Measurements from ENCODE around the gene UBR2.
"Not testable (repeated sequence)": the region's sequence is repeated elsewhere in the genome, so short reads cannot be mapped to it uniquely, and the experiment has no call there.

UBR2 gene

DNA sequence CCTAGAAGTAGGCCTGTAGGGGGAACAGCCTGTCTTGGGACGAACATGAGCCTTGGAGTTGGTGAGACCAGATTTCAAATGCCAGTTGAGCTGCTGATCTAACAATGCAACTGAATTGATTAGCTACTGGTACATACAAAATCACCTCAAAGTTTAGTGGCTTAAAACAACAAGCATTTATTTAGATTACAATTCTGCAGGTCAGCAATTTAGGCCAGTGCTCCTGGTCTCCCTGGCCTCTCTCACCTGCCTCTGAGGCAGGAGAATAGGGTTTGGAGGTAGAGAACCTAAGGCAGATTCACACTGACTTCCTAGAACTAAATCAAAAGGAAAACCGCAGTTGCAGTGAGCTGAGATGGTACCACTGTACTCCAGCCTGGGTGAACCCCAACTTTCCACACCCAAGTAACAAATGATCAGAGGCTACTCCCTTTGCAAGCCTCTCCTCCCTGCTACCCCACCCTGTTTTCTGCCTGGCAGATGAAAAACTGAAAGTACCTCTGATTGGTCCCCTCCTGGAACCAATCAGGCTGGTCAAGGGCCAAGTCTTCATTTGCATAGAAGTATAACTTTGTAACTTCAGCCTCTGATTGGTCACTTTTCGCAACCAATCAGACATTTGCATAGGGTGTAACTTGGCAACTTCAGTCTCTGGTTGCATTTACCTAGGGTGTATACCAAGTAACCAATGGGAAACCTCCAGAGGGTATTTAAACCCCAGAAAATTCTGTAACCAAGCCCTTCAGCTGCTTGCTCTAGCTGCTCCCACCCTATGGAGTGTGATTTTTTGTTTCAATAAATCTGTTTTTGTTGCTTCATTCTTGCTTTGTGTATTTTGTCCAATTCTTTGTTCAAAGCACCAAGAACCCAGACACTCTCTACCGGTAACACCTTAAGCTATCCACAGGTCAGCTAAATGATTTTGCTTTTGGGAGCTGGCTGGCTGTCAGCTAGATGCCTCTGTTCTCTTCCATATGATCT, 8.1 kb upstream of the UBR2 start:
- no peak for DNase-seq

DNA sequence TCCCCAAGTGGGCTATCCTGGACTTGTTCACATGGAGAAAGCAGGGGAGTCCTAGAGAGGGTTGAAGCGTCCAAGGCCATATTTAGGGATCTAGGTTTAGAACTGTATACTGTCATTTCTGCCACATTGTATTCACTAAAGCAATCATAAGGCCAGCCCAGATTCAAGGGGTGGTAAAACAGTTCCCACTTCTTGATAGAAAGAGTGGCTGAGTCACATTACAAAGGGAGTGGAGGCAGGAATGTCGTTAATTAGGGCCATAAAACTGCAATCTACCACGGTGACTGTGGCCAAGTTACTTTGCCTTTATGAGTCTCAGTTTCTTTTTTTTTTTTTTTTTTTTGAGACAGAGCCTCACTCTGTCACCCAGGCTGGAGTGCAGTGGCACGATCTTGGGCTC, 7.4 kb upstream of the UBR2 start:
- no peak for DNase-seq

DNA sequence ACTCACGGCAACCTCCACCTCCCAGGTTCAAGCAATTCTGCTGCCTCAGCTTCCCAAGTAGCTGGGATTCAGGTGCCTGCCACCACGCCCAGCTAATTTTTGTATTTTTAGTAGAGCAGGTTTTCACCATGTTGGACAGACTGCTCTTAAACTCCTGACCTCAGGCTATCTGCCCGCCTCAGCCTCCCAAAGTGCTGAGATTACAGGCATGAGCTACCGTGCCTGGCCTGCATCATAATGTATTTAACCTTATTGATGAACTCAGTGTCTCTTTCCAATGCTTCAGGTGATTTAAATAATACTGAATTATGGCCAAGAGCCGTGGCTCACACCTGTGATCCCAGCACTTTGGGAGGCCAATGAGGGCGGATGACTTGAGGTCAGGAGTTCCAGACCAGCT, 4.6 kb upstream of the UBR2 start:
- not testable (repeated sequence) for DNase-seq

DNA sequence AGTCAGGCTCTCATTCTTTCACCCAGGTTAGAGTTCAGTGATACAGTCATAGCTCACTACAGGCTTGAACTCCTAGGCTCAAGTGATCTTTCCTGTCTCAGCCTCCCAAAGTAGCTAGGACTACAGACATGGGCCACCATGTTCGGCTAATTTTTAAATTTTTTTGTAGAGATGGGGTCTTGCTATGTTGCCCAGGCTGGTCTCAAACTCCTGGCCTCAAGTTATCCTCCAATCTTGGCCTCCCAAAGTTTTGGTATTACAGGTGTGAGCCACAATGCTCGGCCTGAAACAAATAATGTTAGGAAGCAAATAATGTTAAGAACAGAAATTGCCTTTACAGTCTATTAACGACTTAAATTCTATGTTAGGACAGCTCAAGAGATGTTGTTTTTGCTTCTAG, 1.8 kb upstream of the UBR2 start:
- no peak for DNase-seq

DNA sequence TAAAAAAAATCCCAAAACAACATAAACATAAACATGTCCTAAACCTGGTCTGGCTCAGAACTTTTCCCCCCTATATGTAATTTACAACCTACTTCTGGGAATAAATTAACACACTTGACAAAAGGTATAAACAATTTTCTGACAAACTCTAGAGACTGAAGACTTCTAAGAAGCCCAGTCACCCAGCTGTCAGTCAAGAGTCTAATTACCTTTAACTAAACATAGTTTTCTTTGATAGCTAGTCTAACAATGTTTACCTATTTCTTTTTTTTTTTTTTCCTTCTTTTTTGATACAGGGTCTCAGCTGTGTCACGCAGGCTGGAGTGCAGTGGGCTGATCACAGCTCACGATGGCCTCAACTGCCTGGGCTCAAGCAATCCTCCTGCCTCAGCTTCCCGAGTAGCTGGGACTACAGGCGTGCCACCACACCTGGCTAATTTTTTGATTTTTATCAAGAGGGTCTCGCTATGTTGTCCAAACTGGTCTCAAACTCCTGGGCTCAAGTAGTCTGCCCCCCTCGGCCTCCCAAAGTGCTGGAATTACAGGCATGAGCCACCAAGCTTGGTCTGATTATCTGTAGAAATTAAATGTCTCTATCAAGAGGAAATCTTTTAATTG, 932 bp upstream of the UBR2 start:
- DNase-seq = no peak

DNA sequence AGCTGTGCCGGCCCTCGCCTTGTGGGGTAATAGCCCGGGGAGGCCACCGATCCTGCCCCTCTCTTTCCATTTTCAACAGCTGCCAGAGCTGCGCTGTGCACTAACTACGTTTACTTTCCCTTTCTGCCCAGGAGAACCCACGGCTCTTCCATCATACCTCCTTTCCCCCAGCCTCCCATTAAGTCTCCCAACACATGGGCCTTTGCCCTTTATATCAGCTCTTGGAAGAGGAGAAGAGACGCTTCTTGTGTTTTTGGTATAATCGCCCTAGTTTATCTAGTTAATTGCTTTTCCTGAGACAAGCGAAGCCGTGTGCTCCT, 637 bp downstream of the UBR2 start:
- DNase-seq = no peak

DNA sequence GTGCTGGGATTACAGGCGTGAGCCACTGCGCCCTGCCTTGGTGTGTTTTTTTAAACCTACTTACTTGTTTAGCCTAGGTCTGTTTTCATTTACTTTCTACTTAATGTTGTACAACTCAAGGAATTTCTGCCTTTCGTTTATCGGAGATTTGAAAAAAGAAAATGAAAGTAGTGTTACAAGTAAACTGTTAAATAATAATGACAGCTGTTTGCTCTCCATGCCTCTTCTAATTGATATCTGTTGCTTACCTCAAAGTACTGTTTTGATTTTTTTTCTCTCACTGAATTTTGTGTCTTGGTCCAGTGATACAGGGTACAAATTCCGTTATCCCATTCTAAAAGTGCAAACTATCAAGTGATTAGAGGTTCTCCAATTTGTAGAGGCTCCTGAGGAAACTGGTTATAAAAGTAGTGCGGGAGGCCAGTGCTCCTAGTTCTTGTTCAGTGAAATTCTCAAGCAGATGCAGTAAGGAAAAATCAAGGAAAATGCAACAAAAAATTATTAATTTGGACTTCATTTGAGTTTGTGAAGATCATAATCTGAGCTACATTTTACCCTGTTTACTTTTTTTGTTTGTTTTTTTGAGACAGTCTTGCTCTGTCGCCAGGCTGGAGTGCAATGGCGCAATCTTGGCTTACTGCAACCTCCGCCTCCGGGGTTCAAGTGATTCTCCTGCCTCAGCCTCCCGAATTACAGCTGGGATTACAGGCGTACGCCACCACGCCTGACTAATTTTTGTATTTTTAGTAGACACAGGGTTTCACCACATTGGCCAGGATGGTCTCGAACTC, 2.2 kb downstream of the UBR2 start:
- no peak for DNase-seq

DNA sequence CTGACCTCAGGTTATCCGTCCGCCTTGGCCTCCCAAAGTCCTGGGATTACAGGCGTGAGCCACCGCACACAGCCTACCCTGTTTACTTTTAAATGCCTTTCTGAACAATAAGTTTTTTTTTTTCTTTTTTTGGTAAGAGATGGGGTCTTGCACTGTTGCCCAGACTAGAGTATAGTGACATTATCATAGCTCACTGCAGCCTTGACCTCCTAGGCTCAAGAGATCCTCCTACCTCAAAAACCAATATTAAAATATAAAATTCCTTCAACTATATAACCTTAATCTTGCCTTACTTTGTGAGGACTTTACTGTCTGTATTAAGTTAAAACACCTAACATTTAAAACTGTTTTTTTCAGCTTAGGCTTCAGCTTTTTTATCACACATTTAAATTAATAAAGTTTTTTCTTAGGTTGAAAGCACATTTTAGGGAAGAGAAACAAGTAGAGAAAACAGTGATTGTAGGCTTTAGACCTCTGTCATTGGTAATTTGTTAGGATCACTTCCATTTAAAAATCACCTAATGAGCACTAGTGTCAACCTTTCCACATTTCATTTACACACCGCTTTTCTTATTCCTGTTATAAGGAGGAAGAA, 2.9 kb downstream of the UBR2 start:
- no peak for DNase-seq

DNA sequence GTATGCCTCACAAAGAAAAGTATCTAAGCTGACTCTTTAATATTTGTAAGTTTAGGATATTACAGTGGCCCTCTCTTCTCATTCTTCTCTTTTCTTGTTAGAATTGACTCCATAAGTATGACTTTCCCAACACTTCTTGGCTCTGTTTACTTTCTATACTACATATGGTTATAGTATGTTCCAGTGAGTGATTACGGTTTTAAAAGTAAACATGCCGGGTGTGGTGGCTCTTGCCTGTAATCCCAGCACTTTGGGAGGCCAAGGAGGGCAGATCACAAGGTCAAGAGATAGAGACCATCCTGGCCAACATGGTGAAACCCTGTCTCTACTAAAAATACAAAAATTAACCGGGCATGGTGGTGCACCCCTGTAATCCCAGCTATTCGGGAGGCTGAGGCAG, 3.4 kb downstream of the UBR2 start:
- not testable (repeated sequence) for DNase-seq

DNA sequence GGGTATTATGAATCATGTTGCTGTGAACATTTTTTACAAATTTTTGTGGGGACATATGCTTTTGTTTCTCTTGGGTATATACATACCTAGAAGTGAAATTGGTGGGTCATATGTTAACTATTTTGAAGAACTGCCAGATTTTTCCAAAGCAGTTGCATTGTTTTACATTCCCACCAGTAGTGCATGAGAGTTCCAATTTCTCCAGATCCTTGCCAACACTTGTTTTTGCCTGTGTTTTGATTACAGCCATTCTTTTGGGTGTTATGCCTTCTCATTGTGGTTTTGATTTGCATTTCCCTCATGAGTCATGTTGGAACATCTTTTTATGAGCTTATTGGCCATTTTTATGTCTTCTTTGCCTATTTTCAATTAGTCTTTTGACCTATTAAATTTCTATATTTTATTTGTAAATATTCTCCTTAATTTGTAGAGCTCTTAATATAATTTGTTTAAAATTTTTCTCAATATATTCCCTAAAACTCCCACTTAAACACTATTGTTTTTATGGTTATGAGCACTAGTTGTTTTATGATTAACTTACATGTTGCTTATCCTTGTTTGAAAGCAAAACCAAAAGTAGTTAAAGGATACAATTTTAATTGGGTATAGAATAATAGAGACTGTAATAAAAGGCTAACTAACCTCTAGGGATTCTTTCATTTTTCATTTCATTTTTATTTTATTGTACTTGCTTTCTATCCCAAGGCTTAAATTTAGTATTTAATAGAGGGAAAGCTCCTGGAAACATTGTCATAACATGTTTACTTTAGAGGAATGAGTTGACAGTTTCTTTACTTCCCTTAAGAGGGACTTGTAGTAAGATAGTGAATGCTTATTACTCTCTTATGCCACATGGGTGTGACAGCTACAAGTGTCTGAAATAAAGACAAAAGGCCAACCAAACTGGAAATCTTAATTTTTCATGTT, 5.5 kb downstream of the UBR2 start:
- no peak for DNase-seq

DNA sequence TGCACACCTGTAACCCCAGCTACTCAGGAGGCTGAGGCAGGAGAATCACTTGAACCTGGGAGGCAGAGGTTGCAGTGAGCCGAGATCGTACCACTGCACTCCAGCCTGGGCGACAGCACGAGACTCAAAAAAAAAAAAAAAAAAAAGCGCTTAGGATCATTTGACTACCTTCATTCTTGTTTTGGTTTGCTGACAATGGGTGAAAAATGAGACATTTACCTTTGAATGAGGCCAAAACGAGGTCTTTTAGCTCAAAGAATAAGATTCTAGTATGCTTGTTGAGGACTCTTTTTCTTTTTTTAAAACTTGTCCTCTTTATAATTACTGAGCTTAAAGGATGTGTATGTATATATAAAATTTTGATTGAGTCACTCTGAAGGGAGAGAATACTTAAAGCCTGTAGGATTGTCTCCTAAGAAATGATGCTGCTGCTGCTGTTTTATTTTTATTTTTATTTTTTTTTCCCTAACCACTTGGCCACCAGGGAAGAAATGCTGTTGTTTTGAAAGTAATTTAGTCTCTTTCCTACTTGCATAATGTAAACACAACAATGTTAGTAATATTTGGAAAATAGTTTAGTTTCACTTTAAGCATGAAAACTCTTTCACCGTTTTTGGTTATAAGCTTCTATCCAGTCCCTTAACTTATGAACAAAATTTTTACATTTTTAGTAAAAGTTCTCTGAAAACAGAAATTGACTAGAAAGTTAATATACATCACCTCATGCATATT, 7.9 kb downstream of the UBR2 start:
- DNase-seq = no peak

DNA sequence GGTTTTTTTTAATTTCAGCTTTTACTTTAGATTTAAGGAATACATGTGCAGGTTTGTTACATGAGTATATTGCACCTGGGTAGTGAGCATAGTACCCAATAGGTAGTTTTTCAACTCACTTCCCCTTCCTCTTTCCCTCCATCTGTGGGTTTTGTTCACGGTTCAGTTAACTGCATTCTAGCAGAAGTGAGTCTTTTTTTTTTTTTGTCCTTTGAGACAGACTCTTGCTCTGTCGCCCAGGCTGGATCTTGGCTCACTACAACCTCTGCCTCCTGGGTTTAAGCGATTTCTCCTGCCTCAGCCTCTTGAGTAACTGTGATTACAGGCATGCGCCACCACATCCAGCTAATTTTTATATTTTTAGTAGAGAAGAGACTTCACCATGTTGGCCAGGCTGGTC, 8.7 kb downstream of the UBR2 start:
- DNase-seq = no peak

DNA sequence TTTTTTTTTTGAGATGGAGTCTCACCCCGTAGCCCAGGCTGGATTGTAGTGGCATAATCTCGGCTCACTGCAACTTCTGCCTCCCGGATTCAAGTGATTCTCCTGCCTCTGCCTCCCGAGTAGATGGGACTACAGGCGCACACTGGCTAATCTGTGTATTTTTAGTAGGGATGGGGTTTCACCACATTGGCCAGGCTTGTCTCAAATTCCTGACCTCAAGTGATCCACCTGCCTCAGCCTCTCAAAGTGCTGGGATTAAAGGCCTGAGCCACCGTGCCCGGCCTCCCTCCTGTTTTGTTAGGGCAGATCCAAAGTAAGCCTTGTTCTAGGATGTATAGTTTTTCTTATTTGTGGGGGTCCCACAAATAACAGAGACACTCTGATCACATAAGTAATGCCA, 12.7 kb downstream of the UBR2 start:
- DNase-seq = not testable (repeated sequence)

DNA sequence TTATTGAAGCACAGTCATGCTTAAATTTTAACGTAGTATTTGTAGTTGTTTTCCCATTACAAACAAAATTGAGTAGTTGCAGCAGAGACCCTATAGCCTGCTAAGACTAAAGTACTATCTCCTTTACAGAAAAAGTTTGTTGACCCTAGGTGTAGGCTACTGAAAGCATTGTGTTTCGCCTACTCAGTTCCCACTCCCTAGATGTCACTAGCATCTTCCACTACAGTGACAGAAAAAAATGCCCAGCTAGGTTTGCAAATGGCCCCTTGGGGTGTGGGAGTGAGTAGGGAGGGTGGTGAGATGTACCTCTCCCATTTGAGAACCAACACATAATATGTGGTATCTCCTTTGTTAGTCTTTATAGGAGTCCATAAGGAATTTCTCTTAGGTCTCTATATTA, 34.5 kb downstream of the UBR2 start:
- no peak for DNase-seq

DNA sequence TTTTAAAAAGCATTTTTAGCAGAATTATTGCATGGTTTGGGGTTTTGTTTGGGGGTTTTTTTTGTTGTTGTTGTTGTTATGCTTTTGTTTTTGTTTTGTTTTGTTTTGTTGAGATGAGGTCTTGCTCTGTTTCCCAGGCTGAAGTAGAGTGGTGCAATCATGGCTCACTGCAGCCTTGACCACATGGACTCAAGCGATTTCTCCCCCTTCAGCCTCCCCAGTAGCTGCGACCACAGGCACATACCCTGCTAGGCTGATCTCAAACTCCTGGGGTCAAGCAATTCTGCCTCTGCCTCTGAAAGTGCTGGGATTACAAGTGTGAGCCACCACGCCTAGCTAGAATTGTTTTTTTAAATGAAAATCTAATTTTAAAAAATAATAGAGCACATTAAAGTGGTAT, 35.7 kb downstream of the UBR2 start:
- DNase-seq = no peak

DNA sequence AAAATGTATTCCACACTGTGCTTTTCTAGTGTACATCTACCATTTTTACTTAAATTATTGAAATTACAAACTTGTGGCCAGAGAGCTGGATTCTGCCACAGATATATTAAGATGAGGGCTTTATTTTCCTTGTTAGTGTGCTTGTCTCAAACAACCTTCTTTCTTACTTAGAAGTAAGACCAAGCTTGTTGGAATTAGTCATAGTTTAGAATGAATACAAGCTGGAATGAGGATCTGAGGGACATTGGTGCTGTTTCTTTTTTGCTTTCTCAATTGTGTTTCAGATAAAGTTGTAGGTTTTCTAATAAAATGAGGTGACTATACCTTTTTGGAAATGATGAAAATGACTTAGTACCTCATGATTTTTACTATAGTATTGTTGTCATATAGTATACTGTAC, 40.3 kb downstream of the UBR2 start:
- DNase-seq = no peak

DNA sequence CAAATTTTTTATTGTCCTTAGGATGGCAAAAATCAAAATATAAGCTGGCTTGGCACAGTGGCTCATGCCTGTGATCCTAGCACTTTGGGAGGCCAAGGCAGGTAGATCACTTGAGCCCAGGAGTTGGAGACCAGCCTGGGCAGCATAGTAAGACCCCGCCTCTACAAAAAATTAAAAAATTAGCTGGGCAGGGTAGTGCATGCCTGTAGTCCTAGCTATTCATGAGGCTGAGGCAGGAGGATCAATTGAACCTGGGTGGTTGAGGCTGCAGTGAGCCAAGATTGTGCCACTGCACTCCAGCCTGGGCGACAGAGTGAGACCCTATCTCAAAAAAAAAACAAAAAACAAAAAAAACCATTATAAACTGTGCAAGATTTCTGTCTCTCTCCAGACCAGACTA, 40.9 kb downstream of the UBR2 start:
- not testable (repeated sequence) for DNase-seq

DNA sequence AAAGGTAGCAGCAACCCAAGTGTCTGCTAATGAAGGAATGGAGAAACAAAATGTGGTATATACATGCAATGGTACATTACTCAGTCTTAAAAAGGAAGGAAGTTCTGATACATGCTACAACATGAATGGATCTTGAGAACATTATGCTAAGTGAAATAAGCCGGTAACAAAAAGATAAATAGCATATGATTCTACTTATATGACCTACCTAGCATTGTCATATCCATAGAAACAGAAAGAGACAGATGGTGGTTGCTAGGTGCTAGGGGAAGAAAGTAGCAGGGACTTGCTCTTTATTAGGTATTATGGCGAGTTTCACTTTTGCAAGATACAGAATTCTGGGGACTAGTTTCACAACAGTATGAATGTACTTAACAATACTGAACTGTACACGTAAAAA, 46.6 kb downstream of the UBR2 start:
- no peak for DNase-seq

DNA sequence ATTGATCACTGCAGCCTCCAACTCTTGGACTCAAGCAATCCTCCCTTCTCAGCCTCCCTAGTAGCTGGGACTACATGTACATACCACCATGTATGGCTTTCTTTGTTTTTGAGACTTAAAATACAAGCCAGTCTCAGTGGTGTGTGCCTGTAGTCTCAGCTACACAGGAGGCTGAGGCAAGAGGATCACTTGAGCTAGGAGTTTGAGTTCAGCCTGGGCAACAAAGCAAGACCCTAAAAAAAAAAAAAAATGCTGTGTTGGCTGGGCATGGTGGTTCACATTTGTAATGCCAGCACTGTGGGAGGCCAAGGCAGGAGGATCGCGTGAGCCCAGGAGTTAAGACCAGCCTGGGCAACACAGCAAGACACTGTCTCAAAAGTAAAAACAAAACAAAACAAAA, 51.7 kb downstream of the UBR2 start:
- no peak for DNase-seq

DNA sequence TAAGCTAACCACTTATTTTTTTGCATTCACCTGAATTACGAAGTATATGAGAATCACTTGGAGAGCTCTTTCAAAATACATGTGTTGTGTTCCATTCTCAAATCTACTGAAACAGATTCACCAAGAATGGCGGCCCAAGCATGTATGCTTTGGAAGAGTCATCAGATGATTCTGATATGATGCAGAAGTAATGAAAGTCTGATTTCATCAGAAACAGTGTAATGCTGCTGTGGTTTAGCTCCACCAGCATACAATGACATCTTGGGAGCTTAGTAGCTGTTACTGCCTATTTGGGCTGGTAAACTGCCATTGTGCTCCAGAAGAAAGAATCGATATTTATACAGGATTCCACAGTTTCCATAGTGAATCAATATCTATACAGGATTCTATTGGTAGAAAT, 52.9 kb downstream of the UBR2 start:
- DNase-seq = no peak

DNA sequence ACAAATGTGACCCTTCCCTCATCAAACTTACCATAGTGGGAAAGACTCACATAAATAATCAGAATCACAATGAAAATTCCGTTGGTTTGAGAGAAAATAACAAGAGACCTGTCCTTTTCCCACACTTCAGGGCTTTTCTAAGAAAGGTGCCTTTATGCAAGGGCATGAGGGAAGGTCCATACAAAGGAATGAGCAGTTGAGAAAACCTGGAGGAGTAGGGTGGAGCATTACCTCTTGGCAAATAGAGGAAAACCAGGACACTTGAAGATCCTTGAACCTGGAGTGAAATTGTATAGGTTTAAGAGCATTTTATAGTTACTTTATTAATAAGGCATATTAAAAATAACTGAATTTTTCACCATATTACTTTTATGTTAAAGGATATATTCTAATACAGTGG, 54.3 kb downstream of the UBR2 start:
- no peak for DNase-seq

DNA sequence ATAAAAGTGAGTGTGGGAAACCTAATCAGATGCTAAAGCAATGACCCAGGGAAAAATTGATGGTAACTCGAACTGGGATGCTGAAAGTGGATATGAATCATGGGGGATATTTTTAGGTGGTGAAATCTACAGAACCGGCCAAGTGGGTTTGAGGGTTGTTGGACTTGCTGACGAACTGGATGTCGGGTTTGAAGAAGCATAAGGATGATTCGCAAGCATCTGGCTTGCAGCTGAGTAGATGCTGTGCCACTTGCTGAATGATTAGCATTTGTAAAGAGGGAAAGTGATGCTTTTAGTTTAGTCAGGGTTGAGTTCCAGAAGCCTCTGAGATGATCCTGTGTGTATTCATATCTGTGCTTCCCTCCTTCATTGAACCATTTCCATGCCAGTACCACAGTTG, 54.9 kb downstream of the UBR2 start:
- DNase-seq = no peak

Measured in stimulated activated CD4-positive, alpha-beta T cell treated with anti-CD3 and anti-CD28 coated beads, Interleukin-15, amount 100 ng/mL, for 24 hours (primary cell).